Esophagus muscularis mucosa (tissue), 4 donors: ENCODE data around the gene PTPRK.

Source experiments
- EP300 ChIP-seq: sonication (generic); formaldehyde crosslinking; IDR thresholded peaks from one replicate; pipeline ENCODE4 v1.6.1; 2017; ENCODE audit warnings: antibody characterized with exemption
- POLR2A ChIP-seq: fragments of 450-650 bp; IDR thresholded peaks from one replicate; pipeline ENCODE4 v1.6.1; 2017; ENCODE audit warnings: antibody characterized with exemption, moderate library complexity, mild to moderate bottlenecking, low read depth
- POLR2AphosphoS5 ChIP-seq, 2 donors: sonication (generic); formaldehyde crosslinking; IDR thresholded peaks; one replicate each; pipeline ENCODE4 v1.6.1; 2017; ENCODE audit warnings: antibody characterized with exemption in 2 of 2
- TF ChIP-seq, protein P1 (sequence below), 3 experiments: fragments of 200-600 bp in 2 of 3; fragments of 450-650 bp in 1 of 3; sonication (generic) in 2 of 3; IDR thresholded peaks; one replicate each; pipeline ENCODE4 v1.5.1; 2017 to 2019; ENCODE audit warnings: antibody characterized with exemption in 3 of 3, mild to moderate bottlenecking in 2 of 3, moderate library complexity in 1 of 3

DNA sequence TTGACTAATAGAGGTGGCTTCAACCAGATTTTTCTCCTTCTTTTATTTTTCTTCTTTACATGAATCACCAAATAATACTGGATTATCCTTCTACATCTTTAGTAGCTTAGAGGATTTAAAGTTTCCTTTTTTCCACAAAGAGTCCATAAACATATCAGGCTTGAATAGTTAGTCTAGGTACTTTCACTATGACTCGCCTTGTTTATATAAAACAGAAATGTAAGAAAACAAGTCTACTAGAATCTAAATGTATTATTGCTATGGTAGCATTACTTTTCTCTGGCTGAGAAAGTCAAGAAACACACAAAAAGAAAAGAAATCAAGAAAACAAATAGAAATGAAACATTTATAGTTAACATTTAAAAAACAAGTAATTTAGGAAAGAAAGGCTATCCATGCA is 215.2 kb downstream of the PTPRK start:
- TF ChIP-seq POLR2A (no peak), POLR2AphosphoS5 (IDR thresholded peaks at IDR 0.05) (no peak), EP300 (no peak)
- TF ChIP-seq, protein P1, sequence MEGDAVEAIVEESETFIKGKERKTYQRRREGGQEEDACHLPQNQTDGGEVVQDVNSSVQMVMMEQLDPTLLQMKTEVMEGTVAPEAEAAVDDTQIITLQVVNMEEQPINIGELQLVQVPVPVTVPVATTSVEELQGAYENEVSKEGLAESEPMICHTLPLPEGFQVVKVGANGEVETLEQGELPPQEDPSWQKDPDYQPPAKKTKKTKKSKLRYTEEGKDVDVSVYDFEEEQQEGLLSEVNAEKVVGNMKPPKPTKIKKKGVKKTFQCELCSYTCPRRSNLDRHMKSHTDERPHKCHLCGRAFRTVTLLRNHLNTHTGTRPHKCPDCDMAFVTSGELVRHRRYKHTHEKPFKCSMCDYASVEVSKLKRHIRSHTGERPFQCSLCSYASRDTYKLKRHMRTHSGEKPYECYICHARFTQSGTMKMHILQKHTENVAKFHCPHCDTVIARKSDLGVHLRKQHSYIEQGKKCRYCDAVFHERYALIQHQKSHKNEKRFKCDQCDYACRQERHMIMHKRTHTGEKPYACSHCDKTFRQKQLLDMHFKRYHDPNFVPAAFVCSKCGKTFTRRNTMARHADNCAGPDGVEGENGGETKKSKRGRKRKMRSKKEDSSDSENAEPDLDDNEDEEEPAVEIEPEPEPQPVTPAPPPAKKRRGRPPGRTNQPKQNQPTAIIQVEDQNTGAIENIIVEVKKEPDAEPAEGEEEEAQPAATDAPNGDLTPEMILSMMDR (IDR thresholded peaks at IDR 0.05): no peak
